Activated CD4-positive, alpha-beta T cell treated with anti-CD3 and anti-CD28 coated beads, Interleukin-2, Interleukin-4, amounts not matched to agents 100 ng/mL and 50 ng/mL, durations not matched to agents 16 hours and 8 hours (primary cell): Measurements from ENCODE around the gene ECM2.

Source experiments
- DNase-seq: peaks from one replicate; pipeline ENCODE4 v3.0.0-alpha.2; 2020; ENCODE audit warnings: low spot score

Gene ECM2

DNA sequence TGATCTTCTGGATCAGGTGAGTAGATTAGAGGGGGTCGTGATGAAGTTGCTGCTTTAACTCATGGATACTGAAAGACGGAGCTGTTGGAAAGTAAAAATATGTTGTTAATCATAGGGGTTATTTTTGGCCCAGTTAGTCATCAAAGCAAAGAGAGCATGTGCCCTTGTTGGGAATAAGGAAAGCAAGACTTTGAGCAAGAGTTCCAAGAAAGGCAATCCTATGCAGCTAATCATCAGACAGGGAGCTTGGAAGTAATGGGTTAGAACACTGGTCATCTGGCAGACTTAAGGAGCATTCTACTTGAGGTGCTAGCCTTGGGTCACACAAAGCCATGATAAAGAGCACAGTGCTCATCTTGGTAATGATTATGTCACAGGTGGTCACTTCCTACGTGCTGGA is 71.8 kb downstream of the ECM2 start:
- no peak for DNase-seq

DNA sequence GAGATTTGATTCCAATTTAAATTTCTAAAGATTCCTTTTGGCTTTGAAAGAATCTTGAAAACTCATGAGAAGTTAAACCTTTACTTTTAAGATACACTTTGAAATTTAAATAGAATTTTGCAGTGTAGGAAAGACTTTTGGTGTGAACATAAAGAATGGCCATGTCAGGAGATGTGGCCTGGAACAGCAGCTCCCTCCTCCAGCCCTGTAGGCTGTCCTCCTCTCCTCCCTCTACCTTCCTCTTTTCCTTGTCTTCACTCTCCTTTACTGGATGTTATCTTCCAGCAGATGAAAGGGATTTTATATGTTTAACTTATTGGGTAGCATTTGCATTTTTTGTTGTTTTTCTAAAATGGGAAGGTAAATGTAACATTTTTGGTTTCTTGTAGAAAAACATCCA is 72.4 kb downstream of the ECM2 start:
- DNase-seq: no peak

DNA sequence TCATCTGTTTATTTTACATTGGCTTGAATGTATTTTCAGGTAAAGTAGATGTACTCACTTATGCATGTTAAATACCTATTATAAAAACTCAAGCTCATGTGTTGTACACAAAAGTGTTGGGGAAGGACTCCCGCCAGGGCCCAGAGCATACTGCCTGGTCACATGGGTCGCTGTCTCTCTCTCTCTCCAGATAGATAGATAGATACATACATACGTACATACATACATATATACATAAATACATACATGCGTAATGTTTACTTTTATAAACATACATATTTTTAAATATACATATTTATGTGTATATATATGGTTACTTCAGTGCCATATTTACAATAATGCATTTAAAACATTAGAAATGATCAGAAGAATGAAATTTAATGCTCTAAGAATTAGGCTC is 78.2 kb downstream of the ECM2 start:
- no peak for DNase-seq

DNA sequence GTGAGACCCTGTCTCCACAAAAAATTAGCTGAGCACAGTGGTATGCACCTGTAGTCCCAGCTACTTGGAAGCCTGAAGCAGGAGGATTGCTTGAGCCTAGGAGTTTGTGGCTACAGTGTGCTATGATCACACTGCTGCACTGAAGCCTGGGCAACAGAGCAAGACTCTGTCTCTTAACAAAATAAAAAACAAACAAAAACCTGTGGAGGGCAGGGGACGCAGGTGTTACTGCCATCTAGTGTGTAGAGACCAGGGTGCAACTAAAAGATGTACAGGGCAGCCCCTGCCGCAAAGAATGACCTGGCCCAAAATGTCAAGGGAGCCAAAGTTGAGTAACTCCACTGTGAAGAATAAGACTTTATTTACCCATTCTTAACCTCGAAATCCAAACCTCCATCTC is 80.6 kb downstream of the ECM2 start:
- no peak for DNase-seq

DNA sequence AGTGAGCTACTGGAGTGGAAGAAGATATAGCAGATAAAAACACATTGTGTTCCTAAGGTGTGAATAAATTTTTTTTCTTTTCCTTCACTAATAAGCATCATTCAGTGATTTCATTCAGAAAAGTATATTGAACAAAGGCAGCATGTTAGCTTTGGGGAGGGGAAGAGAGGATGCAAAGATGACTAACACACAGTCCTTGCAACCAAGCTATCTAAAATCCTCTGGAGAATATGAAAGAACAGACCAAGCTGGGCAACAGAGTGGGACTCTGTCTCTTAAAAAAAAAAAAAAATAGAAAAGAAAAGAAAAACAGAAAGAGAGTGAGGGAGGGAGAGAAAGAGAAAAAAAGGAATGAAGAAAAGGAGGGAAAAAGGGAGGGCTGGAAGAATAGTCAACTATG is 89.3 kb downstream of the ECM2 start:
- DNase-seq: no peak
